PC-9 (cell line): Measurements from ENCODE around the gene OSBPL3.

Experiments used
- EZH2 ChIP-seq: fragments of 200-600 bp; sonication (generic); IDR thresholded peaks from 2 replicates; pipeline ENCODE4 v1.8.0; 2017; ENCODE audit warnings: antibody characterized with exemption, low read depth
- TF ChIP-seq, protein P1 (sequence below): fragments of 200-600 bp; sonication (generic); conservative IDR thresholded peaks from 2 replicates; pipeline ENCODE4 v1.6.1; 2017; ENCODE audit warnings: mixed run types, antibody characterized with exemption, mild to moderate bottlenecking, moderate library complexity

DNA sequence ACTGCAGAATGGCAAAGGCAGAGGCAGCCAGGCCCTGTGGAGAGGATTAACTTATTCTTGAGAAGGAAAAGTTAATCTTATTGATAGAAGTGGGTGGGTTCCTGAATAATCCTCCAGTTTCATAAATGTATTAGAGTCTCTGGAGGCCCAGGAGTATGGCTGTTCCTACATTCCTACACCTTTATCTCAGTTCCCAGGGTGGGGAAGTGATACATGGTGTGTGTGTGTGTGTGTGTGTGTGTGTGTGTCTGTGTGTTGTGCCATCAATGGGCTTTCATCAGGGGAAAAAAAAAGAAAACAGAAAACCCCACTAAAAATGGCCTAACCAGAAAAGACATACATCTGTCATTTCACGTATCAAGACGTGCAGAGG, 200.7 kb downstream of the OSBPL3 start:
- TF ChIP-seq, protein P1, sequence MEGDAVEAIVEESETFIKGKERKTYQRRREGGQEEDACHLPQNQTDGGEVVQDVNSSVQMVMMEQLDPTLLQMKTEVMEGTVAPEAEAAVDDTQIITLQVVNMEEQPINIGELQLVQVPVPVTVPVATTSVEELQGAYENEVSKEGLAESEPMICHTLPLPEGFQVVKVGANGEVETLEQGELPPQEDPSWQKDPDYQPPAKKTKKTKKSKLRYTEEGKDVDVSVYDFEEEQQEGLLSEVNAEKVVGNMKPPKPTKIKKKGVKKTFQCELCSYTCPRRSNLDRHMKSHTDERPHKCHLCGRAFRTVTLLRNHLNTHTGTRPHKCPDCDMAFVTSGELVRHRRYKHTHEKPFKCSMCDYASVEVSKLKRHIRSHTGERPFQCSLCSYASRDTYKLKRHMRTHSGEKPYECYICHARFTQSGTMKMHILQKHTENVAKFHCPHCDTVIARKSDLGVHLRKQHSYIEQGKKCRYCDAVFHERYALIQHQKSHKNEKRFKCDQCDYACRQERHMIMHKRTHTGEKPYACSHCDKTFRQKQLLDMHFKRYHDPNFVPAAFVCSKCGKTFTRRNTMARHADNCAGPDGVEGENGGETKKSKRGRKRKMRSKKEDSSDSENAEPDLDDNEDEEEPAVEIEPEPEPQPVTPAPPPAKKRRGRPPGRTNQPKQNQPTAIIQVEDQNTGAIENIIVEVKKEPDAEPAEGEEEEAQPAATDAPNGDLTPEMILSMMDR, result no peak
- TF ChIP-seq EZH2, result no peak
